ENCODE data around the gene MROH7.

The MROH7 gene

DNA sequence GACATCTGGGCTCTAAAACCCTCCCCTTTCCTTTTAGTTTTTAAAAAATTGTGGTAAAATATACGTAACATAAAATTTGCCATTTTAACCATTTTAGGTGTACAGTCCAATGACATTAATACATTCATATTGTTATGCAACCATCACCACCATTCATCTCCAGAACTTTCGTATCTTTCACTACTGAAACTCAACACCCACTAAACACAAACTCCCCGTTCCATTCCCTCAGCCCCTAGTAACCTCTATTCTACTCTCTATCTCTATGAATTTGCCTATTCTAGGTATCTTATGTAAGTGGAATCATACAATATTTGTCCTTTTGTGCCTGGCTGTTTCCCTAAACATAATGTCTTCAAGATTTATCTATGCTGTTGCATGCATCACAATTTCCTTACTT, 54.7 kb downstream of the MROH7 start:
- H3K4me3 ChIP-seq (ENCODE audit: low read depth, low read length): no peak overlapping the region
- no peak for DNase-seq (ENCODE audit: low read depth)
- TF ChIP-seq, protein P1, sequence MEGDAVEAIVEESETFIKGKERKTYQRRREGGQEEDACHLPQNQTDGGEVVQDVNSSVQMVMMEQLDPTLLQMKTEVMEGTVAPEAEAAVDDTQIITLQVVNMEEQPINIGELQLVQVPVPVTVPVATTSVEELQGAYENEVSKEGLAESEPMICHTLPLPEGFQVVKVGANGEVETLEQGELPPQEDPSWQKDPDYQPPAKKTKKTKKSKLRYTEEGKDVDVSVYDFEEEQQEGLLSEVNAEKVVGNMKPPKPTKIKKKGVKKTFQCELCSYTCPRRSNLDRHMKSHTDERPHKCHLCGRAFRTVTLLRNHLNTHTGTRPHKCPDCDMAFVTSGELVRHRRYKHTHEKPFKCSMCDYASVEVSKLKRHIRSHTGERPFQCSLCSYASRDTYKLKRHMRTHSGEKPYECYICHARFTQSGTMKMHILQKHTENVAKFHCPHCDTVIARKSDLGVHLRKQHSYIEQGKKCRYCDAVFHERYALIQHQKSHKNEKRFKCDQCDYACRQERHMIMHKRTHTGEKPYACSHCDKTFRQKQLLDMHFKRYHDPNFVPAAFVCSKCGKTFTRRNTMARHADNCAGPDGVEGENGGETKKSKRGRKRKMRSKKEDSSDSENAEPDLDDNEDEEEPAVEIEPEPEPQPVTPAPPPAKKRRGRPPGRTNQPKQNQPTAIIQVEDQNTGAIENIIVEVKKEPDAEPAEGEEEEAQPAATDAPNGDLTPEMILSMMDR (IDR thresholded peaks at IDR 0.05; ENCODE audit: control insufficient read depth, extremely low read depth, insufficient read depth): no peak

DNA sequence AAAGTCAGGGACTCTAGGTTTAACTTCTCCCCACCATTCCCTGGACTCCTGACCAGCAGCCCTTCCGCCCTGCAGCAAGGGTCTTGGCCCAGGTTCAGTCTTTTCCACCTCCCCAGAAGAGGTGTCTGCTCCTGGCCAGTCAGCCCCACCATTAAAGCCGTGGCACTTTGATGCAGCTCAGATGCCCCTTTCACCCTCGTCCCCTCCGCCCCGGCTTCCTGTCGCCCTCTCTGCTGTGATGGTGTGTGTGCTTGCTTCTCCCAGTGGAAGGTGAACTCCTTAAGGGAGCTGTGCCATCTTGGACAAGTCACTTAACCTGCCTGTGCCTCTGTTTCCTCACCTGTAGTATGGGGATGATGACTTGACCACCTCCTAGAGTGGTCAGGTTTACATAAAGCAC, 56.3 kb downstream of the MROH7 start:
- TF ChIP-seq, protein P1 (IDR thresholded peaks at IDR 0.05; ENCODE audit: control insufficient read depth, extremely low read depth, insufficient read depth): no peak
- H3K4me3 ChIP-seq (ENCODE audit: low read depth, low read length): no peak overlapping the region
- DNase-seq (ENCODE audit: low read depth): no peak

DNA sequence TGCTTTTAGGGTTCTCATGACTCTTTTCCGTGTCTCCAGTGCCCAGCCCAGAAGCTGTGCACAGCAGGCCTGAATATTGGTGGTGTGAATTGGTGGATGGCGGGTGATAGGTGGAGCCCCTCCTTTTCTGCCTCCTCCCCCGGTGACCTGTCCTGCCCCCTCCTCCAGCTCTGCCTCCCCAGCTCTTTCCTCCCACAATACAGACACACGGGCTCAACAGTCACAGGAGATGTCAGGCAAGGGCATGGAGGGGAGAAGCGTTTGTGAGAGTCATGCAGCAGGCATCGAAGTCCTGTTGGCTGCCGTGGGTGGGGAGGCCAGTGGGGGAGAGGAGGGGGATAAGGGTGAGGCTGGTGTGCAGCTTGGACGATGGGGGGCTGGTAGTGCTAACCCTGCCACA, 56.8 kb downstream of the MROH7 start:
- DNase-seq (ENCODE audit: low read depth): no peak
- no peak overlapping the region for H3K4me3 ChIP-seq (ENCODE audit: low read depth, low read length)
- TF ChIP-seq, protein P1 (IDR thresholded peaks at IDR 0.05; ENCODE audit: control insufficient read depth, extremely low read depth, insufficient read depth): no peak

DNA sequence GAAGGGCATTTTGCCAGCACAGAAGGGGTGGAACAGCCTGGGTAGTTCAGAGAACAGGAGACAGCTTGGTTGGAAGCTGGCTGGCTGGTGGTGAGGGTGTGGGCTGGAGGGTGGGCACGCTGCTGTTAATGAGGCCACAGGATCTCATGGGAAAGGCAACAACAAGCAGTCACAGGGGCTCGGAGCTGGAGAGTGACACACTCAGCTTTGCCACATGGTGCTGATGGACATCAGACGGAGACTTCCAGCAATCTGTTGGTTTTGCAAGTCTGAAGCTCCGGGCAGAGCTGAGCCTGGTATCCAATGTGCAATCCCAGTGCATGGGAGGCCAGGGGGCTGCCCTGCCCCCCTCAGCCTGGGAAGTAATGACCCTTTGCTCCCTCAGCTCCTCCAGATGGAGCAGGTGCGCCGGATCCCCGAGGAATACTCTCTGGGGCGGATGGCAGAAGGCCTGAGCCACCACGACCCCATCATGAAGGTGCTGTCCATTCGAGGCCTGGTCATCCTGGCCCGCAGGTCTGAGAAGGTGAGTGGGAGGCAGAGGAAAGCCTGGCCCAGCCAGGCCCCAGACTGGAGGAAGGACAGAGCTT, 58.4 kb downstream of the MROH7 start:
- TF ChIP-seq, protein P1 (IDR thresholded peaks at IDR 0.05; ENCODE audit: control insufficient read depth, extremely low read depth, insufficient read depth): no peak
- no peak overlapping the region for H3K4me3 ChIP-seq (ENCODE audit: low read depth, low read length)

DNA sequence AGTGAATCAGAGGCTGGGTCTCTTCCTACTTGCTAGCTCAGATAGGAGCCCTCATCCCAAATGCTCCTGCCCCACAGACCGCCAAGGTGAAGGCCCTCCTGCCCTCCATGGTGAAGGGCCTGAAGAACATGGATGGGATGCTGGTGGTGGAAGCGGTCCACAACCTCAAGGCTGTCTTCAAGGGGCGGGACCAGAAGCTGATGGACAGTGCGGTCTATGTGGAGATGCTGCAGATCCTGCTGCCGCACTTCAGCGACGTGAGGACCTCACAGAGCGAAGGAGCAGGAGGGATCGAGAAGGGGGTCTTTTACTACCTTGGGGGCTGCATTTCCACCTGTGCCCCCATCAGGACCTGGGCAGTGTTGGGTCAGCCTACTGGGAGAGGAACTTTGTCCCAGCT, 59.5 kb downstream of the MROH7 start:
- no peak for DNase-seq (ENCODE audit: low read depth)
- no peak overlapping the region for H3K4me3 ChIP-seq (ENCODE audit: low read depth, low read length)

More for the DNA sequence above, 58.4 kb downstream of the MROH7 start:
- no peak for DNase-seq (ENCODE audit: low read depth)

DNA sequence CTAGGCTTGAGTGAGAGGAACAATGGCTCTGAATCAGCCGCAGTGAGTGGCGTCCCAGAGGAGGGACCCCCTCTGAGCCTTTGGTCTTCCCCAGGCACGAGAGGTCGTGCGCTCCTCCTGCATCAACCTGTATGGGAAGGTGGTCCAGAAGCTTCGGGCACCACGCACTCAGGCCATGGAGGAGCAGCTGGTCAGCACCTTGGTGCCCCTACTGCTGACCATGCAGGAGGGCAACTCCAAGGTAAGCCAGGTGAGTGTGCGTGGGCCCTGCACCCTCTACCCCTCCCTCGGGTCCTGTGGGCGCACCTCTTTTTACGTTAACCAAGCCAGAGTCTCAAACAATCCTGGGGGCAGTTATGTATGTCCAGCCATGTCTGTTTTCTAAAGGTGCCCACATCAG, 60.4 kb downstream of the MROH7 start:
- no peak for DNase-seq (ENCODE audit: low read depth)
- TF ChIP-seq, protein P1 (IDR thresholded peaks at IDR 0.05; ENCODE audit: control insufficient read depth, extremely low read depth, insufficient read depth): no peak
- H3K4me3 ChIP-seq (ENCODE audit: low read depth, low read length): no peak overlapping the region

More for the DNA sequence above, 59.5 kb downstream of the MROH7 start:
- TF ChIP-seq, protein P1 (IDR thresholded peaks at IDR 0.05; ENCODE audit: control insufficient read depth, extremely low read depth, insufficient read depth): no peak

DNA sequence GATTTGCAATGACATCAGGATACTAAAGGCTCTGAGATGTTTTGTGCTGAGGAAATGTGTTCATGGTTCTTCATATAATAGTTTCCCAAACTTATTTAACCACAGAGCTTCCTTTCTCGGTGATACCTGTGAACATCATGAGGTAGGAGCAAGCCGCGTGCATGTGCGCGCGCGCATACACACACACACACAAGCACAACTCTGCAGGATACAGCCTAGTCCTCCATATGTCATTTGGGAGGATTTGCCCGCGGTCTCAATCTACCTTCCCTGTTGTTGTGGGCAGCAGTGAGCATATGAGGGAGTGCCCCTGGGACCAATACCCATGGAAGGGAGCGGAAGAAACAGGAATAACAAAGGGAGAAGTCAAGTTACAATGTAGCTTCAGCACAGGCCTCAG, 61.9 kb downstream of the MROH7 start:
- H3K4me3 ChIP-seq (ENCODE audit: low read depth, low read length): no peak overlapping the region
- TF ChIP-seq, protein P1 (IDR thresholded peaks at IDR 0.05; ENCODE audit: control insufficient read depth, extremely low read depth, insufficient read depth): no peak
- DNase-seq (ENCODE audit: low read depth): no peak
